Glutamatergic neuron (in vitro differentiated cells): Measurements from ENCODE around the gene PRDM16. TPM values are rescaled to one million over a fixed set of nuclear protein-coding genes. Genes with fewer than 3 reads are reported as not detected.

Source experiments
- DNase-seq: peaks from one replicate; pipeline ENCODE4 v3.0.0; 2022
- H3K27ac Mint-ChIP-seq: one replicate; pipeline ENCODE4 v1.8.0; 2020; ENCODE audit warnings: mild to moderate bottlenecking, mixed read lengths, inconsistent platforms; ENCODE audit not compliant: unreplicated experiment
- H3K27me3 Mint-ChIP-seq: one replicate; pipeline ENCODE4 v1.8.0; 2020; ENCODE audit warnings: mild to moderate bottlenecking, moderate library complexity, mixed read lengths, inconsistent platforms; ENCODE audit not compliant: unreplicated experiment
- H3K36me3 Mint-ChIP-seq: one replicate; pipeline ENCODE4 v1.8.0; 2020; ENCODE audit warnings: mild to moderate bottlenecking, mixed read lengths, inconsistent platforms; ENCODE audit not compliant: unreplicated experiment
- H3K4me1 Mint-ChIP-seq: one replicate; pipeline ENCODE4 v1.8.0; 2020; ENCODE audit warnings: mild to moderate bottlenecking, low read depth, mixed read lengths, inconsistent platforms; ENCODE audit not compliant: unreplicated experiment
- H3K4me3 Mint-ChIP-seq: one replicate; pipeline ENCODE4 v1.8.0; 2020; ENCODE audit warnings: mild to moderate bottlenecking, mixed read lengths, inconsistent platforms; ENCODE audit not compliant: unreplicated experiment
- H3K9me3 Mint-ChIP-seq: one replicate; pipeline ENCODE4 v1.8.0; 2020; ENCODE audit warnings: mild to moderate bottlenecking, moderate library complexity, mixed read lengths, inconsistent platforms; ENCODE audit not compliant: unreplicated experiment
- total RNA-seq: library from RNA; stranded (reverse); fragmentation: NEBNext Ultra II Directional; extraction: Animal tissue kit (Norgen Biotek cat#: 25700); gene quantifications from one replicate; pipeline ENCODE4 v1.2.1, GENCODE V29; 2021; ENCODE audit not compliant: unreplicated experiment
- TF ChIP-seq, protein P1 (sequence below): fragments of 200-600 bp; sonication (generic); IDR thresholded peaks from one replicate; pipeline ENCODE4 v1.5.0; 2021; ENCODE audit not compliant: partially characterized antibody, unreplicated experiment

Gene PRDM16
- total RNA-seq, 1 donor from 2014 or later = 0.07 TPM

DNA sequence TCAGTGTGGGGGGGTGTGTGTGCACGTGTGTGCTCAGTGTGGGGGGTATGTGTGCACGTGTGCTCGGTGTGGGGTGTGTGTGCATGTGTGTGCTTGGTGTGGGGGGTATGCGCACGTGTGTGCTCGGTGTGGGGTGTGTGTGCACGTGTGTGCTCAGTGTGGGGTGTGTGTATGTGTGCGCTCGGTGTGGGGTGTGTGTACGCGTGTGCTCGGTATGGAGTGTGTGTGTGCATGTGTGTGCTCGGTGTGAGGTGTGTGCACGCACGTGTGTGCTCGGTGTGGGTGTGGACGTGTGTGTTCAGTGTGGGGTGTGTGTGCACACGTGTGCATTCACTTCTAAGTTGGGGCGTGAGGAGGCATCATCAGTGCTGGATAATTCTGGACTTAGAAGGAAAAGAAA, 77.9 kb downstream of the PRDM16 start:
- Mint-ChIP-seq H3K4me3 (no peak overlapping the region), H3K36me3 (no peaks in the 10 kb centered on the region), H3K27ac (no peak overlapping the region), H3K9me3 (peaks cover 6% of the 10 kb centered on the region), H3K27me3 (peaks cover 8% of the 10 kb centered on the region), H3K4me1 (no peaks in the 10 kb centered on the region)
- TF ChIP-seq, protein P1, sequence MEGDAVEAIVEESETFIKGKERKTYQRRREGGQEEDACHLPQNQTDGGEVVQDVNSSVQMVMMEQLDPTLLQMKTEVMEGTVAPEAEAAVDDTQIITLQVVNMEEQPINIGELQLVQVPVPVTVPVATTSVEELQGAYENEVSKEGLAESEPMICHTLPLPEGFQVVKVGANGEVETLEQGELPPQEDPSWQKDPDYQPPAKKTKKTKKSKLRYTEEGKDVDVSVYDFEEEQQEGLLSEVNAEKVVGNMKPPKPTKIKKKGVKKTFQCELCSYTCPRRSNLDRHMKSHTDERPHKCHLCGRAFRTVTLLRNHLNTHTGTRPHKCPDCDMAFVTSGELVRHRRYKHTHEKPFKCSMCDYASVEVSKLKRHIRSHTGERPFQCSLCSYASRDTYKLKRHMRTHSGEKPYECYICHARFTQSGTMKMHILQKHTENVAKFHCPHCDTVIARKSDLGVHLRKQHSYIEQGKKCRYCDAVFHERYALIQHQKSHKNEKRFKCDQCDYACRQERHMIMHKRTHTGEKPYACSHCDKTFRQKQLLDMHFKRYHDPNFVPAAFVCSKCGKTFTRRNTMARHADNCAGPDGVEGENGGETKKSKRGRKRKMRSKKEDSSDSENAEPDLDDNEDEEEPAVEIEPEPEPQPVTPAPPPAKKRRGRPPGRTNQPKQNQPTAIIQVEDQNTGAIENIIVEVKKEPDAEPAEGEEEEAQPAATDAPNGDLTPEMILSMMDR = no peak
- DNase-seq = no peak

DNA sequence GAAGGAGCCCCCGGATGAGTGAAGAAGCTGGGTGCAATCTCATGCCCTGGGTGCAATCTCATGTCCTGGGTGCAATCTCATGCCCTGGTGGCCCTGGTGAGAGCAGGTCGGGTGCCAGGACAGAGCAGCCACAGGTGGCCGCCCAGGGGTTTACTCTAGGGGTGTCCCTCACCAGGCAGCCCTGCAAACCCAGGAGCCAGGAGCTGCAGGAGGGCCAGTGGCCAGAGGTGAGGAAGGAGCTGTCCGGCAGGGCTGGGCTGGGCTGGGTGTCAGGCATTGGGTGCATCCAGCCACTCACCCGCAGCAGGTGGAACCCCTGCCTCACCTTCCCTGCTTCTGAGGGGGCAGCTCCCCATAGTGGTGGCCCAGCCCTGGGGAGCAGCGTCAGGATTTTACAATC, 79.2 kb downstream of the PRDM16 start:
- Mint-ChIP-seq H3K27me3 (peaks cover 10% of the 10 kb centered on the region), H3K27ac (no peak overlapping the region), H3K36me3 (no peaks in the 10 kb centered on the region)

DNA sequence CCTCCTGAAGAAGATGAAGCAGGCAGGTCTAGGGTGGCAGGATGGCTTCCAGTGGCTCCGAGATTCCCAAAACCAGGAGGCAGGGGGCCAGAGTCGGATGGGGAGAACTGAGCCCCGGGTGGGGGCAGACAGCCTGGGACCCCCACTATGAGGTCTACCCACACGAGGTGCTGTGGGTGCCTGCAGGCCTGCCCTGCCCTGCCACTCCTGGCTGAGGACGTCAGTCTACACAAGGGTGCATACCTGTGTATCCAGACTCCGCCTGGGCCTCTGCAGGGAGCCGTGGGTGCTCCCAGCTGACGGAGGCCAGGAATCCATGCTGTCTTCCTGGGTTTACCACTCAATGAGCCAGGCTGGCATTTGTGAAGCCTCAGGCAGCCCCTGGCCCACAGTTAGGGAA, 80.3 kb downstream of the PRDM16 start:
- TF ChIP-seq, protein P1 = no peak
- Mint-ChIP-seq H3K27me3 (peaks cover 10% of the 10 kb centered on the region), H3K36me3 (no peaks in the 10 kb centered on the region), H3K4me3 (no peak overlapping the region), H3K9me3 (peaks cover 6% of the 10 kb centered on the region), H3K27ac (no peak overlapping the region), H3K4me1 (no peaks in the 10 kb centered on the region)
- no peak for DNase-seq

More for the DNA sequence above, 79.2 kb downstream of the PRDM16 start:
- H3K4me1 Mint-ChIP-seq = no peaks in the 10 kb centered on the region
- H3K4me3 Mint-ChIP-seq = no peak overlapping the region
- H3K9me3 Mint-ChIP-seq = peaks cover 6% of the 10 kb centered on the region
- DNase-seq = no peak
- TF ChIP-seq, protein P1 = no peak

DNA sequence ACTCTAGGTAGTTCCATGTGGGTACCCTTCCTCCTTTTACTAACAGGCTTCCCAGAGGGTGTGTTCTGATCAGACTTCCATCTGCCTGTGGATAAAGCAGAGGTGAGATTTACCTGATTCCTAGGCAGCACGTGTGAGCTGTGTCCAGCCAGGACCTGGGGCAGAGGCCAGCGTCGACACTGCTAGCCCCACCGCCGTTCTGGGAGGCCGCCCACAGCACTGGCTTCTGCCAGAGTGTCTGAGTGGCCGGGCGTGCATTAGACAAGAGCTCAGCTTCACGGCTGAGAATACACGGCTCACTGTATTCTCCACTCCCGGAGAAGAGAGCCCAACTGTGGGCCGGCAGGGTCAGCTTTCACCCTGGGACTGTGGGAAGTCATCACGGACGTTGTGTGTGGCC, 82.5 kb downstream of the PRDM16 start:
- no peak for DNase-seq
- Mint-ChIP-seq H3K9me3 (peaks cover 2% of the 10 kb centered on the region), H3K4me1 (peaks cover 10% of the 10 kb centered on the region), H3K27ac (no peak overlapping the region), H3K4me3 (no peak overlapping the region), H3K27me3 (peaks cover 8% of the 10 kb centered on the region), H3K36me3 (no peaks in the 10 kb centered on the region)
- TF ChIP-seq, protein P1 = no peak

DNA sequence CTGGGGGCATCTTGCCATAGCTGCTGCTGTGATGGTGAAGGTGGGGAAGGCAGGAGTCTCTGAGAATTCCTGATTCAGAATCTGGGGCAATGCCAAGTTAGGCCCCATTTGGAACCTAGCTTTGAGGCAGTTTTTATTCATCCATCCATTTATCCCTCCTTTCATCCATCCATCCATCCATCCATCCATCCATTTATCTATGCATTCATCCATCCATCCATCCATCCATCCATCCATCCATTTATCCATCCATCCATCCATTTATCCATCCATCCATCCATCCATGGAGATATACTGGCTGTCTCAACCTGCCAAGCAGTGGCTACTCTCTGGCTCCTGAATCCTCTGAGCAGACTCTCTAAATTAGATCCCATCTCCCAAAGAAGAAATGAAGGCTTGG, 83.1 kb downstream of the PRDM16 start:
- TF ChIP-seq, protein P1 = no peak
- Mint-ChIP-seq H3K36me3 (no peaks in the 10 kb centered on the region), H3K27ac (no peak overlapping the region), H3K9me3 (no peaks in the 10 kb centered on the region), H3K27me3 (peaks cover 4% of the 10 kb centered on the region), H3K4me1 (peaks cover 13% of the 10 kb centered on the region), H3K4me3 (no peak overlapping the region)
- DNase-seq = no peak
